Measurements from ENCODE around the gene SASH3. TPM values are rescaled to one million over a fixed set of nuclear protein-coding genes. Genes with fewer than 3 reads are reported as not detected.

The SASH3 gene
- total RNA-seq, 1 experiment from 2014 or later = 0.42 TPM

GRCh38 chrX:129797251-129797906, 17.6 kb downstream of the SASH3 start (continued):
- TF ChIP-seq CTCF (IDR thresholded peaks at IDR 0.05 in 2 of 3, conservative IDR thresholded peaks at IDR 0.05 in 1 of 3; ENCODE audit: borderline replicate concordance in 1 of 3, insufficient read depth in 1 of 3, low read depth in 2 of 3, low read length in 2 of 3) = no peak

GRCh38 chrX:129798456-129798855, 18.7 kb downstream of the SASH3 start:
- intact Hi-C loops (cut with micrococcal nuclease) = no loop called here
- no peak overlapping the region for H3K4me2 ChIP-seq (ENCODE audit: low read length)
- TF ChIP-seq ELF1 (IDR thresholded peaks at IDR 0.05; ENCODE audit: borderline replicate concordance, low read depth) (no peak), CTCF (IDR thresholded peaks at IDR 0.05 in 2 of 3, conservative IDR thresholded peaks at IDR 0.05 in 1 of 3; ENCODE audit: borderline replicate concordance in 1 of 3, insufficient read depth in 1 of 3, low read depth in 2 of 3, low read length in 2 of 3) (no peak), CBX3 (IDR thresholded peaks at IDR 0.05; ENCODE audit: low read depth) (no peak), EZH2 (IDR thresholded peaks at IDR 0.05) (no peak), REST (IDR thresholded peaks at IDR 0.05; ENCODE audit: low read depth) (no peak), ZFX (IDR thresholded peaks at IDR 0.05) (no peak), FOSL1 (IDR thresholded peaks at IDR 0.05; ENCODE audit: low read depth) (no peak)
- H2AFZ ChIP-seq (ENCODE audit: low read depth, low read length, poor library complexity, severe bottlenecking) = no peak overlapping the region
- RAD21 ChIA-PET (ENCODE audit: low non-redundant PET in 1 of 2, low total read pairs in 2 of 2, uncharacterized antibody in 2 of 2, unreplicated experiment in 2 of 2) = no interaction called here
- DNase-seq (ENCODE audit: low read depth, low spot score) (no peak), ATAC-seq (no peak)
- no peaks in the 10 kb centered on the region for H3K36me3 ChIP-seq (ENCODE audit: control insufficient read depth in 1 of 2, insufficient read depth in 2 of 2, low read length in 2 of 2)
- no TSS peak for BruUV-seq (replicated peaks)
- no peaks in the 10 kb centered on the region for H3K79me2 ChIP-seq (ENCODE audit: insufficient read depth, low read length)
- no peak overlapping the region for H3K27ac ChIP-seq (ENCODE audit: low read depth, low read length)
- H4K20me1 ChIP-seq (ENCODE audit: insufficient read depth) = no peaks in the 10 kb centered on the region
- H3K9me2 ChIP-seq (ENCODE audit: insufficient read depth) = no peaks in the 10 kb centered on the region
- H3K27me3 ChIP-seq (ENCODE audit: insufficient read depth, low read length) = no peaks in the 10 kb centered on the region
- no peaks in the 10 kb centered on the region for H3K9me3 ChIP-seq (ENCODE audit: control insufficient read depth in 1 of 2, insufficient read depth in 1 of 2, low read depth in 1 of 2, low read length in 2 of 2)
- no peak overlapping the region for H3K9ac ChIP-seq (ENCODE audit: low read length)
- no peaks in the 10 kb centered on the region for H3K4me1 ChIP-seq (ENCODE audit: control insufficient read depth in 1 of 2, insufficient read depth in 2 of 2, low read length in 2 of 2)
- CTCF ChIA-PET = no interaction called here
- H3K4me3 ChIP-seq (replicated peaks in 1 of 2; ENCODE audit: low read depth in 1 of 2, low read length in 2 of 2) = no peak overlapping the region
- POLR2A ChIA-PET = no interaction called here

Data from HCT116 (cell line).